Tongue (tissue), 2 donors: ENCODE data around the gene ARL8A. TPM values are rescaled to one million over a fixed set of nuclear protein-coding genes. Genes with fewer than 3 reads are reported as not detected.
A peak's percentile ranks its signal among the peaks of the same experiment; 100 is the strongest.
"Not testable (repeated sequence)": the region's sequence is repeated elsewhere in the genome, so short reads cannot be mapped to it uniquely, and the experiment has no call there.

ENCODE experiments used
- DNase-seq: peaks from one replicate; pipeline ENCODE4 v3.0.0-alpha.2; 2015
- total RNA-seq: library from RNA; depleted of rRNA; stranded (reverse); fragments of >200 nt; gene quantifications from one replicate; pipeline ENCODE4 v1.2.3, GENCODE V29; 2014

Gene ARL8A
- total RNA-seq, 1 donor from 2014 or later, result 29.8 TPM

- no peak for DNase-seq
These were observed 29.5 kb upstream of the ARL8A start for GRCh38 chr1:202173993-202174392.

DNA sequence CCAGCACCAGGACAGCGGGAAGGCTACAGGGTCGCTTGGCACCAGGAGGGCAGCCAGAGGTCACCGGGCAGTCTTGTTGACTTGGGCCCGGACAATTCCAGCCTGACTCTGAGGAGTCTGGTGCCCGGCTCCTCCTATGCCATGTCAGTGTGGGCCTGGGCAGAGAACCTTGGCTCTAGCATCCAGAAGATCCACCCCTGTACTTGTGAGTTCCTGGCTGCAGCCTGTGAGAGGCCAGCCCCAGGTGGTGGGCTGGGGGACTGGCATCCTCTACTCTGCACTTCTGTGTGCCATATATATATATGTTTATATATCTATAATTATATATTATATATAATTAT lies 27.4 kb upstream of the ARL8A start:
- DNase-seq, result no peak

- DNase-seq, result no peak
These were observed 26.9 kb upstream of the ARL8A start for GRCh38 chr1:202171292-202172014.

DNA sequence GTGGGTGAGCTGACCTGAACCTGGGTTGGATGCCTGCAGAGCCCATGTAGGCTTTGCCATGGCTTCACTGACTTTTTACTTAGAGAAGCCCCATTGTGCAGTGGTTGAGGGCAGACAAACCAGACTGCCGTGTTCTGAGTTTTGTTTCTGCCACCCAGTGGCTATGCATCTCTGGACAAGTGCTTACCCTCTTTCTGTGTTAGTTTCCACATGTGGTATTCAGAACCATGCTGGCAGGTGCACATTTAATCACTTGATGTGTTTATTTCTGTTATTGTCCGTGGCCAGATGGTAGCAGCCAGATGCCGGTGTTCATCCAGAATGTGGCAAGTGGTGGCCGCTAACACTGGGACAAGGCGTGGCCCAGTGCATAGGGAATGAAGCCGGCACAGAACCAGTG lies 26.2 kb upstream of the ARL8A start:
- no peak for DNase-seq

DNA sequence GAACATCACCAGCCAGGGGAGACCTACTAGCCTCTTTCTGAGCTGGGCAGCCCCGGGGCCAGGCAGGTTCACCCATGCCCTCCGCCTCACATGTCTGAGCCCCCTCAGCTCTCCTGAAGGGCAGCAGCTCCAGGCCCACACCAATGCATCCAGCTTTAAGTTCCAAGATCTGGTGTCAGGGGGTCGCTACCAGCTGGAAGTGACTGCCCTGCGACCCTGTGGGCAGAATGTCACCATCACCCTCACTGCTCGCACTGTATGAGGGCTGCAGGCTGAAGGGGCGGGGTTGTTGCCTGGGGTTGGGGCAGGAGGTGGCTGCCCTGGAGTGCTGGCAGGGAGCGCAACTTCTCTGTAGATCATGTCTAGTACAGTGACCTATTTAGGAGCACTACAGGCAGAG lies 24.3 kb upstream of the ARL8A start:
- no peak for DNase-seq

DNA sequence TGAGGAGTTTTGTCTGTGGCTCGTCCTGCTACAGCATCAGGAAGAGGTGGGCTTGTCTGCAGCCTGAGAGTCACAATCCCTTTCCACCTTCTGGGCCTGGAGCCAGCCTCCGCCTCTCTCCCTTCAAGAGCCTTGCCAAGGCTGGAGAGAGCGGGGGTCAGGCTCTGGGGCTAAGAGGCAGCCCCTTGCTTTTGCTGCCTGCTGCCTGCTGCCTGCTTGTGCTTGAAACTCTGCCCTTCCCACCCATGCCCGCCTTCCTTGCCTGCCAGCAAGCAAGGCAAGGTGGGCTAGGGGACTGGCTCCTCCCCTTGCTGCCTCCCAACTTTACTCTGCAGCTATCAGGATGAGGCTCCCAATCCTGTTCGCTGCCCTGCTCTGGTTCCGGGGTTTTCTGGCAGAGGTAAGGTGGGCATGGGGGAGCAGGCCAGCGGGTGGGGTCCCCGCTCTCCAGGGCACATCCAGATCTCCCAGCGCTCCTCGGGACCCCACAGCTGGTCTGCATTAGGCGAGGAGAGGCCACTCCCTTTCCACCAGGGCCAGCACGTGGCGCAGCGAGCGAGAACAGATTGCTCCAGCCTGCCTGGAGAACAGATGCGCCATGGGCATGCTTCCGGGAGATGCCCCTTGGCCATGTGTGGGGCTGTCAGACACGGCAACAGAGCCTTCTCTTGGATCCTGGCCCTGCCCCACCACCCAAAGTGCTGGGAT lies 23.3 kb upstream of the ARL8A start:
- peak; percentile 88 for DNase-seq

- DNase-seq, result not testable (repeated sequence)
These were observed 22.5 kb upstream of the ARL8A start for GRCh38 chr1:202167054-202167453.

GRCh38 chr1:202165942-202166843 lies 21.7 kb upstream of the ARL8A start:
- DNase-seq, result no peak

- peak; percentile 87 for DNase-seq
These were observed 20.9 kb upstream of the ARL8A start for GRCh38 chr1:202165267-202165941.

DNA sequence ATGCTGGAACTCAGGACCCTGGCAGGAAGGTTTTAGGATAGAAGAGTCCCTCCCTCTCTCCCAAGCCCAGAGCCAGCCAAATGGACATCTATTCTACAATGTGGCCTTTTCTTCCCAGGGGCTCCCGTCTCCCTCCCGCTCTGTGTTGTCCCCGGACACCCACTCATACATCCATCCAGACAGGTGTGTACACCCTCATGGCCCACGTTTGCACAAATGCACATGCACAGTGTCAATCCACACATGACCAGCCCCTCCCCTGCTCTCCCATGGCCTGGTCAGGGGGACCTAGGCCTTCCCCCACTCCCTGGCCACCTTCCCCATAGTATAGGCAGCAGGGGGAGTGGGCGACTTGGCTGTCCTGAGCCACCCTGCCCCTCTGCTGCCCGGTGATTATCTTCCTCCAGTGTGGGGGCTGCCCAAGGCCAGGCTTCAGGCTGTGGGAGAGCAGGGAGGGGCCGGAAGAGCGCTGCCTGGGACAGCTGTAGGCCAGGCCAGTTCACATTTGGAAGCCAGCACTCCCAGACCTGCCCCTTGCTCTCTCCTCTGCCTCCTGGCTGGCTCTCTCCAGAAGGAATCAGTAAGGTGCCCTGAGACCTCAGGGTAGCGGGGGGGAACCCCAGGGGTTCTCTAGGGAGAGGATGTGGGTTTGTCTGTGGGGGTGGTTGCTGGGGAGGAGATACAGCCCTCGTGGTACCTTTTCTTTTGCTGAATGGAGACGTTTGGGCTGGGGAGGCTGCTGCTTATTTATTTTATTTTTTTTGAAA lies 19.9 kb upstream of the ARL8A start:
- no peak for DNase-seq

GRCh38 chr1:202163281-202164270 lies 19.0 kb upstream of the ARL8A start:
- DNase-seq, result no peak

DNA sequence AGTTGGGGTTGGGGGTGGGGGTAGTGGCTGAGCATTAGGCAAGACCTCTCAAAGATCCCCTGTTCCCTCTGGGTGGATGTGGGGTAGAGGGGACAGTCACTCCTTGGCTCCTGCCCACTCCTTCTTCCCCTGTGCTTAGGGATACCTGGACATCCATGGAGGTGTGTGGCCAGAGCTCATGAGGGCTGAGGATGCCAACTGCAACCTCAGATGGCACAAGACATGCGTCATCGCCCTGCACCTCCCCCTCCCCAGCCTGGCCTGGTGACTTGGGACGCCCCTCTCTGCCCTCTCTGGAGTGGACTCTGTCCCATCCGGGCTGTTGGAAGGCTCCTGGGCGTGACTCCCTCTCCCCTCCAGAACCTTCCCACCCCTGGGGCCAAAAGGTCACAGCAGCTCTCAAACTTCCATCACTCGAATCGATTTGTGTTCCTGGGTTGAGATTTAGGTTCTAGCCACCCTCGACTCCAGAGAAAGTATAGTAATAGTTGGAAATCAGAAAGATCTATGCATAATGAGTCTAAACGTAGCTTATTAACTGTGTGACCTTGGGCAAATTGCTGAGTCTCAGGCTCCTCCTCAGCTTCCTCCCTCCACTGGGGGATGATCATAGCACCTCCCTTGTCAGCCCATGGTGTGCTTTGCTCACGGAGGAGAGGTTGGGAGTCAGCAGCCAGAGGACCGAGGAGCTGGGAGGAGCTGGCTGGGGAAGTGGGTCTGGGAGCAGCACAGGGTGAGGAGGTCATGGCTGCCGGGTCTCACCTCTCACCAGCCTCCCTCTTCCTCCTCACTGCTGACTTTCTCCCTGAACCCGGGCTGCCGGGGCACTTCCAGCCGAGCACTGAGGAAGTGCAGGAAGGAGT lies 18.1 kb upstream of the ARL8A start:
- no peak for DNase-seq

GRCh38 chr1:202162047-202162417 lies 17.5 kb upstream of the ARL8A start:
- no peak for DNase-seq

- no peak for DNase-seq
These were observed 16.9 kb upstream of the ARL8A start for GRCh38 chr1:202161151-202162046.

DNA sequence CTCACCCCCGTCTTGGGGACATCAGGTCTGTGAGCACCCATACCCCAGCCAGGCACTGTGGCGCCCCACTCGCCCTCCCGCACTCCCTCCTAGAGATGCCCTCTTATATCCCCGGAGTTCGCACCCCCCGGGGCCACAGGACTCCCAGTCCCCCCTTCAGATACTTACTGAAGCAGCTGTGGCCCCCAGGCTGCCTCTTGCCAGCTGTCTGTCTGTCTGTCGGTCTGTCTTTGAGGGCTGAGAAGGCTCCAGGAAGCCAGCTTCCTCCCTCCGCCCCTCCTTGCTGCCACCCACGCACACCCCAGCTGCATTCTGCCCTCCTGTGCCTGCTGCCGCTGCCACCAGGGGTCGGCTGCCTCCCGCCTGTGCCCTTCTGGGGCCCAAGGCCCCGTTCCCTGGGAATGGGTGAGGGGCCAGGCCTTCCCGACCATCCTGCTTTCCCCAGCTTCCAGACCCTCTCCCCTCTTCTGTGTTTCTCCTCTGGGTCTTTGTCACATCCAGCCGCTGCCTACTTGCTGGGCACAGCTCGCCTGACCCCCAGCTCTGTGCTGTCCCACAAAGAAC lies 15.9 kb upstream of the ARL8A start, which contains the start of gene PTPN7:
Gene PTPN7, minus strand, starts transcription at position 226 of the 564 bp plus-strand sequence. CDS start 1,200 bp downstream, outside the sequence.
- DNase-seq, result no peak

DNA sequence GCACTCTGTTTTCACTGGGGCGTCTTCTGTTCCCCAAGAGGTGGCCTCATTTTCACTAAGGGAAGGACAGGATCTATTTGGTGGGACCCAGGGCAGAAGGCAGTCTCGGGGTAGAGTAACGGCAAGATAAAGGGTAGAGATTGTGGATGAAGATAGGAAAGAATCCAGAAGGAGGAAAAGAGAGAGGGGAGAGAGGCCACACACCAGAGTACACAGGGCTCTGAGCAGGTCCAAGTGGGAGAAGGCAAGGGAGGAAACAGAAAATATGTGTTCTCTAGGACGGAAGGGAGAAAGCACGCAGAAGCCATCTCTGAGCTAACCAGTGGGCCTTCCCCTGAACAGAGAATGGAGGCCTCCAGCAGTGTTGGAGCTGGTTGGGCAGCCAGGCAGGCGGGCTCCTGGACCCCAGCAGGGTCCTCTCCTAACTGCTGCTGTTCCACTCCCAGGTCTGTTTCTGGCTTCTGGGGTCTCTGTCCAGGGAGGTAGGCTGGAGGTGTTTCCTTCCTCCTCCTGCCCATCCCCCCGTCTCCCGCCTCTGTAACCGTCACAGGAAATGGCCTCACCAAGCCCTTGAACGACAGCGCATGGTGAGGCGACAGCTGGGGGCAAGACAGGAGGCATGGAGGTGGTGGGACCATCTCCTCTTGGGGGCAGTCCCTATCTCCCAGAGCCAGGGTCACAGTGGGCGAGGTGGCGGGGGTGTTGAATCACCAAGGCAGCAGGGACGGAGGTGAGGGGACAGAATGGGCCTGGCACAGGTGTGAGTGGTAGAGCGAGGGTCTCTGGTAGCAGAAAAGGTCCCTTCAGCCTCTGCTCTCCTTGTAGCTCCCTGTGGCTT lies 15.2 kb upstream of the ARL8A start:
- DNase-seq, result no peak
